HepG2 (cell line): ENCODE measurements around the gene COMP. TPM values are rescaled to one million over a fixed set of nuclear protein-coding genes. Genes with fewer than 3 reads are reported as not detected.

ENCODE experiments used
- ADNP ChIP-seq: sonication (generic); formaldehyde crosslinking; IDR thresholded peaks from 2 replicates; pipeline ENCODE4 v1.4.0; 2020; ENCODE audit warnings: missing genetic modification reagents
- DPF2 ChIP-seq: sonication (generic); formaldehyde crosslinking; IDR thresholded peaks from 2 replicates; pipeline ENCODE4 v1.4.0; 2020; ENCODE audit warnings: mild to moderate bottlenecking, low read depth, missing genetic modification reagents, borderline replicate concordance
- ELF3 ChIP-seq: IDR thresholded peaks from 2 replicates; pipeline ENCODE4 v1.6.1; 2016; ENCODE audit warnings: missing genetic modification reagents, missing compliant biosample characterization
- HCFC1 ChIP-seq: fragments of 150-350 bp; IDR thresholded peaks from 2 replicates; pipeline ENCODE4 v1.6.1; 2014; ENCODE audit warnings: low read depth, low read length
- HNRNPUL1 ChIP-seq: fragments of 200-400 bp; formaldehyde crosslinking; IDR thresholded peaks from 2 replicates; pipeline ENCODE4 v1.6.1; 2017; ENCODE audit warnings: low read depth, mild to moderate bottlenecking, low read length, moderate library complexity
- HOXA7 ChIP-seq: sonication (generic); formaldehyde crosslinking; IDR thresholded peaks from 2 replicates; pipeline ENCODE4 v1.8.1; 2022; ENCODE audit warnings: mild to moderate bottlenecking, missing genetic modification reagents, moderate library complexity
- MZF1 ChIP-seq: sonication (generic); formaldehyde crosslinking; IDR thresholded peaks from 2 replicates; pipeline ENCODE4 v1.8.1; 2023; ENCODE audit warnings: mild to moderate bottlenecking, missing genetic modification reagents, borderline replicate concordance
- NFIB ChIP-seq: sonication (generic); formaldehyde crosslinking; IDR thresholded peaks from 2 replicates; pipeline ENCODE4 v1.9.0; 2021; ENCODE audit warnings: missing genetic modification reagents, mild to moderate bottlenecking, borderline replicate concordance
- PCBP1 ChIP-seq: fragments of 200-400 bp; formaldehyde crosslinking; IDR thresholded peaks from 2 replicates; pipeline ENCODE4 v1.6.1; 2017; ENCODE audit warnings: mild to moderate bottlenecking, low read depth, low read length, borderline replicate concordance
- RXRB ChIP-seq: IDR thresholded peaks from 2 replicates; pipeline ENCODE4 v1.6.1; 2016; ENCODE audit warnings: borderline replicate concordance, missing genetic modification reagents, missing compliant biosample characterization
- SMAD1 ChIP-seq: sonication (generic); formaldehyde crosslinking; IDR thresholded peaks from 2 replicates; pipeline ENCODE4 v1.4.0; 2020; ENCODE audit warnings: missing genetic modification reagents, low read depth, mild to moderate bottlenecking, borderline replicate concordance
- TGIF2 ChIP-seq: IDR thresholded peaks from 2 replicates; pipeline ENCODE4 v1.6.1; 2016; ENCODE audit warnings: control low read depth, missing compliant biosample characterization
- YEATS4 ChIP-seq: sonication (generic); formaldehyde crosslinking; IDR thresholded peaks from 2 replicates; pipeline ENCODE4 v1.4.0; 2020; ENCODE audit warnings: missing genetic modification reagents, borderline replicate concordance
- ZBTB7A ChIP-seq: sonication (generic); formaldehyde crosslinking; IDR thresholded peaks from 2 replicates; pipeline ENCODE4 v1.8.0; 2022; ENCODE audit warnings: mild to moderate bottlenecking, missing genetic modification reagents
- ZBTB7B ChIP-seq: sonication (generic); formaldehyde crosslinking; IDR thresholded peaks from 2 replicates; pipeline ENCODE4 v1.4.0; 2020; ENCODE audit warnings: missing genetic modification reagents
- ZKSCAN1 ChIP-seq: fragments of 150-350 bp; IDR thresholded peaks from 2 replicates; pipeline ENCODE4 v1.6.1; 2014; ENCODE audit warnings: low read length
- ZNF329 ChIP-seq: sonication (generic); formaldehyde crosslinking; IDR thresholded peaks from 2 replicates; pipeline ENCODE4 v1.9.0; 2021; ENCODE audit warnings: low read depth, mild to moderate bottlenecking, missing genetic modification reagents
- ZNF547 ChIP-seq: sonication (generic); formaldehyde crosslinking; IDR thresholded peaks from 2 replicates; pipeline ENCODE4 v1.5.1; 2020; ENCODE audit warnings: mild to moderate bottlenecking, missing genetic modification reagents
- ZNF713 ChIP-seq: sonication (generic); formaldehyde crosslinking; IDR thresholded peaks from 2 replicates; pipeline ENCODE4 v1.4.0; 2020; ENCODE audit warnings: mild to moderate bottlenecking, missing genetic modification reagents
- polyA plus RNA-seq, 8 experiments: library from polyadenylated mRNA; depleted of rRNA in 3 of 8; stranded (reverse) in 7 of 8; unstranded in 1 of 8; fragments of >200 nt; fragmentation: Illumina TruSeq in 4 of 8; extraction: Trizol in 4 of 8; gene quantifications; 2 replicates each; pipeline versions ENCODE4 v1.2.1 to v1.2.3, GENCODE V29; 2011 to 2016; ENCODE audit warnings: low read depth in 4 of 8, missing spikeins in 1 of 8, mixed read lengths in 1 of 8; ENCODE audit not compliant: insufficient read depth in 1 of 8
- total RNA-seq, 5 experiments: library from RNA; depleted of rRNA; stranded (reverse); fragments of >200 nt; fragmentation: Illumina TruSeq; extraction: Trizol; gene quantifications; 2 replicates each; pipeline ENCODE4 v1.2.3, GENCODE V29; 2016; ENCODE audit warnings: low read depth in 1 of 5

The COMP gene
- total and polyA plus RNA-seq, 2 of the 13 experiments (the other 11 are each of a cell fraction or from before 2014, with no cell fraction given) = 0.04 to 0.13 TPM

GRCh38 chr19:18741124-18742121 lies 49.7 kb downstream of the COMP start (continued):
- TF ChIP-seq PCBP1 (no peak), ZBTB7A (CRISPR knock-in tag) (0 out of 2 replicates have a peak, but pooled peaks have one; percentile 2), ZKSCAN1 (no peak), ZBTB7B (no peak), ZNF329 (CRISPR knock-in tag) (no peak), MZF1 (CRISPR knock-in tag) (no peak), YEATS4 (CRISPR knock-in tag) (no peak), DPF2 (peak; percentile 30; the same call in 1 of the 2 replicates), HCFC1 (no peak), ZNF713 (CRISPR knock-in tag) (no peak), SMAD1 (CRISPR knock-in tag) (no peak), HNRNPUL1 (no peak), TGIF2 (CRISPR knock-in tag) (0 out of 2 replicates have a peak, but pooled peaks have one; percentile 49), ZNF547 (CRISPR knock-in tag) (no peak), HOXA7 (CRISPR knock-in tag) (no peak), NFIB (CRISPR knock-in tag) (no peak), RXRB (CRISPR knock-in tag) (peak; percentile 49; the same call in 1 of the 2 replicates), ADNP (CRISPR knock-in tag) (no peak), ELF3 (CRISPR knock-in tag) (peak; percentile 90)
